Measurements from ENCODE around the gene RANBP10. TPM values are rescaled to one million over a fixed set of nuclear protein-coding genes. Genes with fewer than 3 reads are reported as not detected.

RANBP10 gene
- polyA plus RNA-seq, 1 donor, result 28.8 TPM

- no peak for DNase-seq
Measured at GRCh38 chr16:67736858-67737257, 69.5 kb downstream of the RANBP10 start.

GRCh38 chr16:67734731-67735201 is 71.6 kb downstream of the RANBP10 start:
- no peak for DNase-seq

- no peak for DNase-seq
Measured at GRCh38 chr16:67733734-67734470, 72.5 kb downstream of the RANBP10 start.

GRCh38 chr16:67731753-67732095 is 74.6 kb downstream of the RANBP10 start:
- DNase-seq, result no peak

GRCh38 chr16:67731071-67731752 is 75.1 kb downstream of the RANBP10 start:
- DNase-seq, result no peak

- DNase-seq, result no peak
Measured at GRCh38 chr16:67730326-67730725, 76.0 kb downstream of the RANBP10 start.

- DNase-seq, result no peak
Measured at GRCh38 chr16:67729636-67730248, 76.6 kb downstream of the RANBP10 start.

GRCh38 chr16:67727521-67728485 is 78.6 kb downstream of the RANBP10 start:
- DNase-seq, result no peak

- DNase-seq, result no peak
Measured at GRCh38 chr16:67726106-67727034, 80.0 kb downstream of the RANBP10 start.

GRCh38 chr16:67723911-67724305 is 82.5 kb downstream of the RANBP10 start:
- DNase-seq, result no peak

- no peak for DNase-seq
Measured at GRCh38 chr16:67723151-67723910, 83.0 kb downstream of the RANBP10 start.

- DNase-seq, result no peak
Measured at GRCh38 chr16:67720236-67720635, 86.1 kb downstream of the RANBP10 start.

- DNase-seq, result no peak
Measured at GRCh38 chr16:67719778-67720144, 86.6 kb downstream of the RANBP10 start.

- DNase-seq, result peak; percentile 96
Measured at GRCh38 chr16:67719048-67719777, 87.1 kb downstream of the RANBP10 start, which contains the start of gene GFOD2. Gene GFOD2 (minus strand): TSS chr16:67719316. CDS start chr16:67685715, 33,601 bp downstream.

- no peak for DNase-seq
Measured at GRCh38 chr16:67718668-67719047, 87.7 kb downstream of the RANBP10 start.

GRCh38 chr16:67716097-67716496 is 90.3 kb downstream of the RANBP10 start:
- DNase-seq, result no peak

- DNase-seq, result no peak
Measured at GRCh38 chr16:67714522-67714921, 91.8 kb downstream of the RANBP10 start.

- DNase-seq, result no peak
Measured at GRCh38 chr16:67713647-67714273, 92.6 kb downstream of the RANBP10 start.

GRCh38 chr16:67710607-67711006 is 95.8 kb downstream of the RANBP10 start:
- DNase-seq, result no peak

Measured in hindlimb muscle (tissue), 1 donor.